GM19455 (cell line): ENCODE results near the gene FAM229A.
"Not testable (repeated sequence)": the region's sequence is repeated elsewhere in the genome, so short reads cannot be mapped to it uniquely, and the experiment has no call there.

Experiments
- ATAC-seq: cut with Tn5 transposase; IDR thresholded peaks from one replicate; pipeline ENCODE4 v1.9.1; 2021; ENCODE audit not compliant: unreplicated experiment

The FAM229A gene

DNA sequence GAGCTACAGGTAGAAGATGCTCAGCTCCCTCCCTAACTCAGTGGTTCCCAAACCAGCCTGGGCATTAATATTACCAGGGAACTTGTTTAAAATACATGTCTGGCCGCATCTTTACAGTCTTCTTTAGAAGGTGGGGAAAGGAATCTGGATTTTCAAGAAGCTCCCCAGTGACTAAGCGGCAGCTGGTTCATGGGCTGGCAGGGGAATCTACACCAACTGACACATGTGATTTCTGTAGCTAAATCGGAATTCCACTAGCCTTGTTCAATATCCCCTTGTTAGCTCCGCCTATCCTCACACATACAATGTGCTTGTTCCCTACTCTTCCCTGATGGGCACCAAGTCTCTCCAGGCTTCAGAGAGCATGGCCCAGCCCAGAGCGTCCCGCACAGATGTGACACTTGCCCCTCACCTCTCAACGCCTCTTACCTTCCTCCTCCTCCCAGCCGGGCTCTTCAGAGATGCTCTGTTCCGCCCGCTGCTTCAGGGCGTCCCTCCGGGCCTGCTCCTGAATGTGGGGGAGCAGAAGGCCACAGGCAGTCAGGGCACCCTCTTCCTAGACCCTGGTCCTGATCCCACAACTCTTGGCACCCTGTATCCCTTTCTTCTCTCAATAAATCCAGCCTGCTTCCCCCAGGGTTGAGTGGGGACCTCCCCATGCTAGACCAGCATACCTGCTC lies 15.4 kb upstream of the FAM229A start:
- no peak for ATAC-seq

DNA sequence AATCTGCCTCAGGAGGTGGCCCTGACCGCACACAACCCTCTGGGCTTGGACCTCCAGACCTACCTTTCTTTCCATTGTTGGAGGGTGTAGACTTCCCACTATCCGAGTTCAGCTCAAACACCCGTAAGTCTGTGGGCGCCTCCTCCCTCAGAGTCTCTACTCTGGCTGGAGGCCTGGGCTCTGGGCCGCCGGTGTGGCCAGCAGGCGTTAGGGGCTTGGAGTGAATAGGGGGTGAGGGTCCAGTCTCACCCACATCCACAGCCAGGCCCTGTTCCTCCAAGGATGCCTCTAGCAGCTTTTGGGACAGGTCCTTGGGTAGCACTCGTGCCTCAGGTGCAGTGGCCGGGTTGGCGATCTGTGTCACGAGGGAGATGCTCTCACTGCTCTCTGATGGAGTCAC lies 13.9 kb upstream of the FAM229A start:
- no peak for ATAC-seq

DNA sequence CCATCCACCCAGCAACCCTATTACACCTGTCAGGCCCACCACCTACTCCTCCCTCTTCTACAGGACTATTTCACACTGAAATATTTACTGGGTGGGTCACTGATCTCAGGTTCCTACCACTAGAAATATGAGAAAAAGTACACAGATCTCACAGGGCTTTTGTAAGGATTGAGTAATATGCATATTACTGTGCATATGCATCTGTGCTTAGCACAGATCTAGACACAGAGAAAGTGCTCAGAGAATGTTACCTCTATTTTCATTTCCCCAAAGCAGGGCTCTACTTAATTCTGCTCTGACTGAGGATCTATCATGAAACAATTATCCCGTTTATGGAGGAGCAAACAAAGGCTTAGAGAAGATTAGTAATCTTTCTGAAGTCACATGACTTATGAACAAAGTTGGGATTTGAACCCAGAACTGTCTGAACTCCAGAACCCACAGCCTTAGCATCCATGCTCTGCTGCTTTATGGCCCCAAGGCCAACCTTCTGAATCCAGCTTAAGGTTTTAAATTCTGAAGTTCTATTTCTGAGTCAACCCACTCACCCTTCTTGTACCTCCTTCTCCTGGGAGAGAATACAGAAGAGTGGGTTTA lies 11.8 kb upstream of the FAM229A start:
- no peak for ATAC-seq

DNA sequence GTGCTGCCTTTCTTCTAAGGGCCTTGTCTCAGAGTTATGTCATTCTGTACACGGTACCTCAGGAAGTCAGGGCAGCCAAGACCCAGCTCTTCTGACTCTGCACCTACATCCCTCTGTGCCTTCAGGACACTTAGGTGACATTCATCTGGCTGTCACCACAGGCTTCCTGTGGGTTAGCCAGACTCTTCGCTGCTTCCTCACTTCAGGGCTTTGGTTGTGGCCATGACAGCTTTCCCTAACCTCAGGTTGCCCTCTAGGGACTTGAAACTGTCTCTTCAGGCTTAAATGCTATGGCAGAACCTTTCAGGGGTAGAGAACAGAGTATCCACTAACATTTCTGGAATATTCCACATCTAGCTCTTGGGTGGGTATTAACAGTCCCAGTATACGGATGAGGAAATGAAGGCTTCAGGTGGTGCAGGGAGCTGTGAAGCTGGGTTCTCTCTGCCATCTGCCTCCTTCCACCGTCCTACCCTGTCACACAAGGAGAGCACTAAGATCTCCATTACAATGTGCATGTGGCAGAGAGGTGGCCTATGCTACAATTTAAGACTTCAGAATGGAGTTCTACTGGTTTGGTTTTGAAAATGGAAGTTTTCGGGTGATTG lies 10.0 kb upstream of the FAM229A start:
- ATAC-seq: no peak

DNA sequence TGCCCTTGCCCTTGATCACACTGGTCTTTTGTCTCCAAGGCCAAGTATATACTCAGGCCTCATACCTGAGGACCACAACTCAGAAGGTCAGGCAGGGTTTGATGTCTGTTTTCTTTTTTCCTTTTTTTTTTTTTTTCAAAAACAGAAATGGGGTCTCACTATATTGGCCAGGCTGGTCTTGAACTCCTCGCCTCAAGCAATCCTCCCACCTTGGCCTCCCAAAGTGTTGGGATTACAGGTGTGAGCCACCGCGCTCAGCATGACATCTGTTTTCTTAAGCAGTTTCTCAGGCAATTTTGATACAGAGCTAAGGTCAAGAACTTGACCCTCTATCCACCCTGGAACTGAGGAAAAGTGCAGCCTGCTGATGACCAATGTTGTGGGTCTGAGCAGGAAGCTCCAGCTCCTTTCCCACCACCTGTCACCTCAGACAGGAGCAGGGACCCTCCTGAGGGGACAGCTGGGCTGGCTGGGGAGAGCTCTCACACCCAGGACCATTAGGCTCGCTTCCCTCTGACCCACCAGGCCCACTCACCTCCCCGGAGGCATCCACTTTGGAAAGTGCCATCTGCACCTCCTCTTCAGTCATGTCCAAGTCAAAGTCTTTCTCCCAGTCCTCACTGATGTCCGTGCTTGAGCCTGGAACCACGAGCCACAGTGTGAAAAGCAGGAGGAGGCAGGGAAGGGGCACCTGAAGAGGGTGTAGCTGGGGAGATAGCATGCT lies 5.8 kb upstream of the FAM229A start:
- no peak for ATAC-seq

DNA sequence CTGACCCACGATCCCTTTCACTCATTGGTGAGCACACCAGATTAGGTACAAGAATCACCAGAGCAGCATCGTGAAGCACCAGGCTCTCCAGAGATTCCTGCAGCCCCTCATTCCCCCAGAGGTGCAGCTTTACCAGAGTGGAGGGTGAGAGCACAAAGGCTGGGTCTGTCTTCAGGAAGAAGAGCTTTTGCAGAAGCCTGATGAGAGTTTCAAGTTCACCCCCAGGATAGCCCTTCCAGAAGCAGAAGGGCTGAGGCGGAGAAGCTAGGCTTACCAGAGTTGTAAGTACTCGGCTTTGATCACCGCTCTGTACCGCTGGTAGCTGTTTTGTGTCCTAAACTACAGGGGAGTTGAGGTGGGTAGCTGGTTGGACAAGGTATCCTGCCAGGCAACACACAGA lies 3.2 kb upstream of the FAM229A start:
- ATAC-seq: no peak

DNA sequence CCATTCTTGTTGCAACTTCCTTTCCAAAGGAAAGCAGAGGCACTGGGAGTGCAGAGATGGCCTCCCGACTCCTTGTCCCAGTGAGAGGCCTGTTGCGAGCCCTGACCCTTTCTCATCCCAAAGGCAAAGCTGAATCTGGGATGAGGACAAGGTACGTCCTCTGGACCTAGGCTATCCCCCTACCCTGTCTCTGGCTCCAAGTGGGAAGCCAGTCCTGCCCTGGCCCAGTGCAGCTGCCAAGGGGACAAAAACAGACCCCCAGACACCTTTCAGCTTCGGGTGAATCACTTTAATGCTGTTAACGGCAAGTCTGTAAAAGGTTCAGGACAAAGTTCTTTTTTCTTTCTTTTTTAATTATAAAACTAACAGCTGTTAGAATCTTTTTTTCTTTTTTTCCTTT lies 2.6 kb upstream of the FAM229A start:
- ATAC-seq: no peak

DNA sequence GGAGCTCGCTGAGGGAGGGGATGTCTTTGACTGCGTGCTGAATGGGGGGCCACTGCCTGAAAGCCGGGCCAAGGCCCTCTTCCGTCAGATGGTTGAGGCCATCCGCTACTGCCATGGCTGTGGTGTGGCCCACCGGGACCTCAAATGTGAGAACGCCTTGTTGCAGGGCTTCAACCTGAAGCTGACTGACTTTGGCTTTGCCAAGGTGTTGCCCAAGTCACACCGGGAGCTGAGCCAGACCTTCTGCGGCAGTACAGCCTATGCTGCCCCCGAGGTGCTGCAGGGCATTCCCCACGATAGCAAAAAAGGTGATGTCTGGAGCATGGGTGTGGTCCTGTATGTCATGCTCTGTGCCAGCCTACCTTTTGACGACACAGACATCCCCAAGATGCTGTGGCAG lies 1.4 kb upstream of the FAM229A start:
- ATAC-seq: no peak

DNA sequence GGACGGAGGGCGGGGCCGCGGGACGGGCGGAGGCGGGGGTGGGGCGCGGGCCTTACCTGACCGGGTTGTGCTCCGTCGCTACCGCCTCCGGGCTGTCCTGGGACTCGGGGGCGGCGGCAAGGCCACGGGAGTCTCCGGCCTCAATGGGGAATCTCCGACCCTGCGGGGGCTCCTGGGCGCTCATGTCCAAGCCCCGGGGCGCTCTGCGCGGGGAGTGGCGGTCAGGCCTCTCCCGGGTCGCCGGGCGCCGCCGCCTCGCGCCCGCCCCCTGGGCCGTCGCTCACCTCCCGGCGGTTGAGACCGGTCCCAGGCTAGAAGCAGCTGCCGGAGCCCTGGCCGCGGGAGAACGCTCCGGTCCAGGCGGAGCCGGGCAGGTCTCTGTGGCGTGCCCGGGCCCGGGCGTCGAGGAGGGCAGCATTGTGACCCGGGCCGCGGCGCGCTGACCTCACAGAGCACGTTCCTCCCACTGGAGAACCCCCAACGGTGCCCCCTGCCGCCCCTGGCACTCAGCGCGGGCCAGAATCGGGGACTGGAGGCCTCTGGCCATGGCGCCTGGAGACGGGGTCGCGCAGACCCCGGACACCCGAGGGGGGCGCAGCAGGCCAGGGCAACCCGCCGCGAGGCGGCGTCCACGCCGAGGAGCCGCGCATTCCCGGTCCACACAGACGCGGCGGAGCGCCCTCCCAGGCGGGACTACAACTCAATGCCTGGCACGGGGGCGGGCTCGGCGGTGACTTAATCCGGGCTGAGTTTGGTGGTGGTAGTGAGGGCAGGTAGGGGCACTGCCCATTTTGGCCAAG lies 411 bp downstream of the FAM229A start:
- ATAC-seq: no peak

DNA sequence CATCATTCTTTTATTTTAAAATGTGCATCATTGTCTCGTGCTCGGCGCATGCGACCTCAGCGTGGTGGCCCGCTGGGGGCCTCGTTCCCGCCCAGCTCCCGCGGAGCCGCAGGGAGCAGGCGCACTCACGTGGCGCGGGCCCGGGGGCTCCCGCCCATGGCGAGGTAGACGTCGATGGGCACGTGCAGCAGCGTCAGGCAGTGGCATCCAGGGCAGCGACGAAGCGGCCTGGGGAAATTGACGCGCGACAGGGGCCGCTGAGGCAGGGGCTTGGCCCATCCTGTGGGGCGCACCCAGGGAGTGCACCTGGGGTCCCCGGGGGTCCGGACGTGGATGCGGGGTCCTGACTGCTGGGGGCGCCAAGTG lies 994 bp downstream of the FAM229A start:
- ATAC-seq: no peak

DNA sequence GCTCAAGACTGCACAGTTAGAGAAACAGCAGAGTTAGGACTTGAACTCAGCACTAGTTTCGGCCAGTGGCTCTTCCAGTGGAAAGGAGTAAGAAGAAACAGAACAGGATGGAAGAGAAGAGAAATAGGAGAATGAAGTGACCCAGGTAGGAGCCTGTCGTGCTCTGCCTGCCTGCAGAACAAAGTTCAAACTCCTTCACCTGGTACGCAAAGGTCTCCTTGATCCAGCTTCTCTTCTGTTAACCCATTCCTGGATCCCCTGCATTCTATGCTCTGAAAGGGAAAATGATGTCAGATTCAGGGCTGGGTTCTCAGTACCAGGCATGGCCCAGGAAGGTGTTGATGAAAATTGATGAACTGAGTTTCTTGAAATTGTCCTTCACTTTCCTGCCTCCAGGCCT lies 3.9 kb downstream of the FAM229A start:
- ATAC-seq: no peak

DNA sequence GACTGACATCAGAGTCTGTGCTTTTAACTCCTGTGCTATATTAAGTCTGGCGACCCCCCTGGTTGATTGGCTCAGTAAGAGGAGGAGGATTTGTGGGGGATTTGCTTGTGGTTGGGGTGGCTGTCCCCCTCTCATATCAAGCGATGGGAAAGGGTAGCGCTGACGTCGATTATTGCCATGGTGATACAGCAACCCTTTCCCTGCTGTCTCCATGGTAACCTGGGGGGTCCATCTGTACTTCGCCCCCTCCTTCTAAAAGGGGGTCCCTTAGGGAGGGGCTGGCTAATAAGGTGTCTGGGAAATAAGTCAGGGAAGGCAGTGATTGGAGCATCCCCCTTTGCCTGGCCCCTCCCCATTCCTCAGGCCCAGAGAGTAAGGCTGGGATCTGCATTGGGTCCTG lies 4.7 kb downstream of the FAM229A start:
- no peak for ATAC-seq

DNA sequence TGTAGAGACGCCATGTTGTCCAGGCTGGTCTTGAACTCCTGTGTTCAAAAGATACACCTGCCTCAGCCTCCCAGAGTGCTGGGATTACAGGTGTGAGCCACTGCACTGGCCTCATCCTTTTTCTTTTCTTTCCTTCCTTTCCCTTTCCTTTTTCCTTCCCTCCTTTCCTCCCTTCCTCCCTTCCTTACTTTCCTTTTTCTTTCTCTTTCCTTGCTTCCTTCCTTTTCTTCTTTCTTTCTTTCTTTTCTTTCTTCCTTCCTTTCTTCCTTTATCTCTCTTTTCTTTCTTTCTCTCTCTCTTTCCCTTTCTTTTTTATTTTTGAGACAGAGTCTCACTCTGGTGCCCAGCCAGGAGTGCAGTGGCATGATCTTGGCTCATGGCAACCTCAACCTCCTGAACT lies 5.8 kb downstream of the FAM229A start:
- ATAC-seq: no peak

DNA sequence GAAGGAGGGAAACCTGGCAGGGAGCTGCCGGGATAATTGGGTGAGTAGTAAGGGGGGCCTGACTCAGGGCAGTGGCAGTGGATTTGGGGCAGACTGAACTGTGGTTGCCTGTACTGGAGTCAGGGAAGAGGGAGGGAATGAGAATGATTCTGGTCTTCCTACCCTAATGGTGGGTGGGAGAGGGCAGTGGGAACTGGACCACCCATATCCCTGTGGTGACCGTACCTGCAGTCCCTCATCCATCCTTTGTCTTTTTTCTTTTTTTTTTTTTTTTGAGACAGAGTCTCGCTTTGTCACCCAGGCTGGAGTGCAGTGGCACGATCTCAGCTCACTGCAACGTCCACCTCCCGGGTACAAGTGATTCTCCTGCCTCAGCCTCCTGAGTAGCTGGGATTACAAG lies 6.5 kb downstream of the FAM229A start:
- not testable (repeated sequence) for ATAC-seq

DNA sequence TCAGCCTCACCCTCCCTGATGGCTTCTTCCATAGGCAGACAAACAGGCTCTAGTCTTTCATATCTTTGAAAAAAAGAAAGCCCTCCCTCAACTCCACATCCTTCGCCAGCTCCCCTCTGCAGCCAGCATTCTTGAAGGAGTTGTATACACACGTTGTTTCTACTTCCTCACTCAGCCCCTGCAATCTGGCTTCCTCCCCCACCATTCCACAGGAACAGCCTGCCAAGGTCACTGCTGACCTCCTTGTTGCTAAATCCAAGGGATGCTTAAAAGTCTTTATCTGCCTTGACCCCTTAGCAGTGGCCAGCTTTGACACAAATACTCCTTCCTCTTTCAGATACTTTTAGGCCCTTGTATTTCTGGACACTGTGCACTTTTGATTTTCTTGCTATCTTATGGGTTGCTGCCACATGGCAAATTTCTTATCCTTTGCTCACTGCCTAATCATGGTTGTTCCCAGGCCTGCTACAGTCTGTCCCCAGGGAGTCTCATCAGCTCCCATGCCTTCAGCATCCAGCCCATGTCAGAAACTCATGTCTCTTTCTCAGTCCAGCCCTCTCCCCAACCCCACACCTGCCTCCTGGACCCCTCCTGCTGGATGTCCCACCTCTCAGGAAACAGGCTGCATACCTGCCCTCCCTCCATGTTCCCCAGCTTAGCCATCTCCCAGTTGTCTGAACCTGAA lies 8.3 kb downstream of the FAM229A start:
- ATAC-seq: no peak

DNA sequence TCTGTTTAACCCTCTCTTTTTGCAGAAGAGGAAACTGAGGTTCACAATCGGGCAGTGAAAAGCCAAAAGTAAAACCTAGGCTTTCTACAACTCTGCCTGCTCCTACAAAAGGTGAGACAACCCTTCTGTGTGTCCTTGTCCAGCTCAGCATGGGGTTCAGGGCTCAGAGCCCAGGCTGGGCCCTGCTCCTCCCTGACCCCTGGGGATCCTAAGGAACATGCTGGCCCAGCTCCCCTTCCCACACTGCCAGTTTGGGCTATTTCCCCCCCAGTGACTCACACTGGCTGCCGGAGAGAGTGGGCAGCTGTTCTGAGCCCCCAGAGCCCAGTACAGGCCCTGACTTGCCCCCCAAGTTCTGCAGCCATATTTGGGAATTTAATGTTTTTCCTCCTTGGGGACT lies 8.9 kb downstream of the FAM229A start:
- no peak for ATAC-seq

DNA sequence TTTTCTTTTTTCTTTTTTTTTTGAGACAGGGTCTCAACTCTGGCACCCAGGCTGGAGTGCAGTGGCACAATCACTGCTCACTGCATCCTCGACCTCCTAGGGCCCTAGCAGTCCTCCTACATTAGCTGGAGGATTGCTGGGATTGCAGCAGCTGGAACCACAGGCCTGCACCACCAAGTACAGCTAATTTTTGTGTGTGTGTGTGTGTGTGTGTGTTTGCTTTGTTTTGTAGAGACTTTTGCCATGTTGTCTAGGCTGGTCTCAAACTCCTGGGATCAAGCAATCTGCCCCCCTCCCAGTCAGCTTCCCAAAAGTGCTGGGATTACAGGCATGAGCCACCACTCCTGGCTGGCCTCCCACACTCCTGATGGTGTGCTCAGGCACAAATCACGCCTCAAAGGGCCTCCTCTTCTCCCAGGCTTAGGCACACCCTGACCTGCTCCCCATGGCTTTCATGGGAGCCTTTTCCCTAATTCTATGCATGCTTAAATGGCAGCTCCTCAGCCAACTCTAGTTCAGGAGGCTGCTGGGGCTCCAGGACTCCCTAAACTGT lies 9.4 kb downstream of the FAM229A start:
- ATAC-seq: no peak

DNA sequence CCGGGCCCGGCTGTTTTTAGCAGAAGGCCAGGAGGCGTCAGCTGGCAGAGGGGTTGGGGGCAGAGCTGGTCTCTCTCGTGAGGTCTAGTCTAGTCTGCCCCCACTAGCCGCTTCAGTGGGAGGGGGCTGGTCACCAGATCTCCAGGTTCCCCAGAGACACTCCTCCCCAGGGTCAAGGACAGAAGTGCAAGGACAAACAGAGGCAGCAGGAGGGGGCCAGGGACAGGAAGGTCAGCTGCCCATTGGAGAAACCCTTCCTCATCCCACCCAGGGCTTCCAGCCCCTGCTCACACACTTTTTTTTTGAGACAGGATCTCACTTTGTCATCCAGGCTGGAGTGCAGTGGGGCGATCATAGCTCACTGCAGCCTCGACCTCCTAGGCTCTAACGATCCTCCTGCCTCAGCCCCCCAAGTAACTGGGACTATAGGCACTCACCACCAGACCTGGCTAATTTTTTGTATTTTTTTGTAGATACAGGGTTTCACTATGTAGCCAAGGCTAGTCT lies 10.0 kb downstream of the FAM229A start:
- ATAC-seq: no peak

DNA sequence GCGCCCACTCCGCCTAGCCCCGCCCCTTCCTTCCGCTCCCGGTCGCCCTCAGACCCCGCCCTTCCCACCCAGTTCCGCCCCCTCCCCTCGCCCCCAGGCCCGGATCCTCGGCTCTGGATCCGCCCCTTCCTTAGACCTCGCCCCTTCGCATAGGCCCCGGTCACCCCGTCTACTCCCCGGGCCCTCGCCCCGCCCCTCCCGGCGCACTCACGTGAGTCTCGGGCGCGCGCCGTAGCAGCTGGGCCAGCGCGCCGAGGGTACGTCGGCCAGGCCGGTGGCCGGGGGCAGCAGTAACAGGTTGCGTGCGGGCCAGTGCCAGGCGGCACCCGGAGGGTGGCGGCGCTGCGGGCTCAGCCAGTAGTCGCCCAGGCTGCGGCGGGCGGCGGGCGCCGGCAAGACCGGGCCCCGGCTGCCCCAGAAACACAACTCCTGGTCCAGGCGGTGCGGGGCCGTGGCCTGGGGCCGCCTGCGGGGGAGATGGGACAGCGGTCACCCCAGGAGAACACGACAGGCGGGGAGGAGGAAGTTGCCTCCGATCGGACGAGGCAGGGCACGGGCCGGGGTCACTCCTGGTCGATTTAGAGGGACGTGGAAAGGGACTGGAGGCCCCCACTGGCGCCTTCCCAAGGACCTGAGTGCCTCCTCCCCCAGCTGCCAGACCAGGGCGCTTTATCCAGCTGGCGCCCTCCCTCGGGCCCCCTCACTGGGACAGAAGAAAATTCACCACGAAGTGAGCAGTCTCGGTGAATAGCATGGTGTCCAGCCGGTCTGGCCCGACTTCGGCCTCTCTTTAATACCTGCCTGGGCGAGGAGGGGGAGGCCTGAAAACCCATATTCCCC lies 10.7 kb downstream of the FAM229A start:
- peak; percentile 83 for ATAC-seq
